GM12878 (cell line): Measurements from ENCODE around the gene DDX23. TPM values are rescaled to one million over a fixed set of nuclear protein-coding genes. Genes with fewer than 3 reads are reported as not detected.

Experiments
- ATAC-seq: fragments of 200-7000 bp; cut with Tn5 transposase; 3 replicates; pipeline ENCODE4 v1.9.1; 2020; ENCODE audit warnings: mild to moderate bottlenecking, moderate library complexity
- BruUV-seq: library from RNA; stranded (reverse); fragments of 400-500 nt; replicated peaks from 2 replicates; lab custom pipeline; 2021; lab: Mats Ljungman, UMichigan
- CTCF ChIA-PET: fragments of 300-600 bp; sonication (Branson Sonifier 250); formaldehyde crosslinking; extraction: SDS; loops from one replicate; lab custom pipeline; 2021; ENCODE audit warnings: inconsistent platforms; lab: Yijun Ruan, JAX
- POLR2A ChIA-PET: fragments of 350-600 bp; formaldehyde crosslinking; extraction: SDS; loops from one replicate; lab custom pipeline; 2021; ENCODE audit warnings: inconsistent platforms; lab: Charles Lee
- RAD21 ChIA-PET: fragments of 300-600 bp; sonication (Branson Sonifier 250); formaldehyde crosslinking; loops from one replicate; lab custom pipeline; 2023; ENCODE audit warnings: antibody characterized with exemption; ENCODE audit not compliant: unreplicated experiment; lab: Charles Lee
- SMC1A ChIA-PET: fragments of 300-600 bp; sonication (Branson Sonifier 250); formaldehyde crosslinking; loops from one replicate; lab custom pipeline; 2023; ENCODE audit not compliant: unreplicated experiment, uncharacterized antibody; lab: Charles Lee
- DNase-seq: peaks from one replicate; pipeline ENCODE4 v3.0.0-alpha.2; 2011; ENCODE audit warnings: low read depth, low spot score
- FAIRE-seq: peaks from 3 replicates; lab custom pipeline; 2011; peaks lifted over from hg19 to GRCh38; lab: Jason Lieb, UNC
- H2AFZ ChIP-seq: 2 replicates; pipeline ENCODE4 v1.6.0; 2011; ENCODE audit warnings: low read depth, low read length, control low read depth; ENCODE audit not compliant: control insufficient read depth
- H3K27ac ChIP-seq: 2 replicates; pipeline ENCODE4 v1.5.1; 2011; ENCODE audit warnings: control low read depth; ENCODE audit not compliant: control insufficient read depth, insufficient read depth
- H3K27me3 ChIP-seq, 2 experiments: replicated peaks in 1 of 2; 2 replicates each; pipeline versions ENCODE4 v1.6.0 to v1.6.1; 2011; ENCODE audit warnings: low read length in 1 of 2; ENCODE audit not compliant: control insufficient read depth in 2 of 2, insufficient read depth in 2 of 2
- H3K36me3 ChIP-seq, 2 experiments: 2 replicates each; pipeline ENCODE4 v1.5.1; 2011; ENCODE audit warnings: low read length in 1 of 2; ENCODE audit not compliant: control insufficient read depth in 2 of 2, insufficient read depth in 2 of 2
- H3K4me1 ChIP-seq: 2 replicates; pipeline ENCODE4 v1.6.1; 2011; ENCODE audit warnings: mild to moderate bottlenecking, low read length, moderate library complexity, mixed read lengths; ENCODE audit not compliant: control insufficient read depth, insufficient read depth
- H3K4me2 ChIP-seq: 2 replicates; pipeline ENCODE4 v1.6.0; 2011; ENCODE audit warnings: control low read depth; ENCODE audit not compliant: control insufficient read depth, insufficient read depth
- H3K4me3 ChIP-seq: fragments of 200-600 bp; sonication (generic); 2 replicates; pipeline ENCODE4 v1.5.1; 2016
- H3K79me2 ChIP-seq: 2 replicates; pipeline ENCODE4 v1.6.0; 2011; ENCODE audit warnings: low read length; ENCODE audit not compliant: control insufficient read depth, insufficient read depth
- H3K9ac ChIP-seq: 2 replicates; pipeline ENCODE4 v1.8.0; 2011; ENCODE audit warnings: low read length, control low read depth, mixed read lengths; ENCODE audit not compliant: control insufficient read depth, insufficient read depth
- H3K9me3 ChIP-seq: replicated peaks from 3 replicates; pipeline ENCODE4 v1.5.1; 2011; ENCODE audit warnings: mild to moderate bottlenecking, low read length; ENCODE audit not compliant: control insufficient read depth, insufficient read depth
- H4K20me1 ChIP-seq: 2 replicates; pipeline ENCODE4 v1.6.0; 2011; ENCODE audit not compliant: control insufficient read depth, insufficient read depth
- BCLAF1 ChIP-seq: fragments of 450-650 bp; IDR thresholded peaks from 2 replicates; pipeline ENCODE4 v1.6.1; 2017; ENCODE audit warnings: antibody characterized with exemption, mild to moderate bottlenecking, moderate library complexity
- BHLHE40 ChIP-seq, 2 experiments: fragments of 450-650 bp in 1 of 2; IDR thresholded peaks; 2 replicates each; pipeline ENCODE4 v1.6.1; 2011 to 2017; ENCODE audit warnings: low read depth in 2 of 2, borderline replicate concordance in 1 of 2, improper control_type of control experiment in 1 of 2, low read length in 1 of 2, mild to moderate bottlenecking in 1 of 2
- CBX5 ChIP-seq: sonication (generic); IDR thresholded peaks from 2 replicates; pipeline ENCODE4 v1.6.1; 2016; ENCODE audit warnings: low read depth, moderate library complexity, mild to moderate bottlenecking, inconsistent platforms
- ETV6 ChIP-seq, 2 experiments: fragments of 450-650 bp in 1 of 2; IDR thresholded peaks in 1 of 2; conservative IDR thresholded peaks in 1 of 2; 2 replicates each; pipeline ENCODE4 v1.6.1; 2014; ENCODE audit warnings: antibody characterized with exemption in 1 of 2, borderline replicate concordance in 1 of 2, low read depth in 1 of 2, mild to moderate bottlenecking in 1 of 2, moderate library complexity in 1 of 2
- HDGF ChIP-seq: fragments of 450-650 bp; IDR thresholded peaks from 2 replicates; pipeline ENCODE4 v1.6.1; 2016; ENCODE audit warnings: antibody characterized with exemption
- LARP7 ChIP-seq: fragments of 450-650 bp; IDR thresholded peaks from 2 replicates; pipeline ENCODE4 v1.6.1; 2017; ENCODE audit warnings: mild to moderate bottlenecking
- NFXL1 ChIP-seq: fragments of 450-650 bp; IDR thresholded peaks from 2 replicates; pipeline ENCODE4 v1.6.1; 2017; ENCODE audit warnings: antibody characterized with exemption, mild to moderate bottlenecking, borderline replicate concordance
- NR2C2 ChIP-seq: IDR thresholded peaks from 2 replicates; pipeline ENCODE4 v1.6.1; 2011; ENCODE audit warnings: borderline replicate concordance, low read depth; ENCODE audit not compliant: control insufficient read depth, insufficient read length
- POLR2A ChIP-seq: IDR thresholded peaks from 2 replicates; pipeline ENCODE4 v1.6.1; 2011; ENCODE audit warnings: low read depth, mild to moderate bottlenecking, low read length
- SIX5 ChIP-seq: IDR thresholded peaks from 2 replicates; pipeline ENCODE4 v1.6.1; 2011; ENCODE audit warnings: mild to moderate bottlenecking, low read depth, low read length, moderate library complexity; ENCODE audit not compliant: severe bottlenecking
- SMAD5 ChIP-seq: IDR thresholded peaks from 2 replicates; pipeline ENCODE4 v1.6.1; 2016; ENCODE audit warnings: antibody characterized with exemption, low read depth
- WGBS: methylation state at CpG from one replicate; pipeline ENCODE4 v1.1.6; 2016; ENCODE audit warnings: low lambda C conversion rate; ENCODE audit not compliant: insufficient replicate concordance, insufficient coverage; ENCODE audit errors: missing lambda C conversion rate; 5-methylcytosine and 5-hydroxymethylcytosine counted together
- in situ Hi-C: fragments of 300-500 bp; cut with MboI; formaldehyde crosslinking; loops from 9 replicates; pipeline ENCODE4 v1.14.3; 2018; ENCODE audit warnings: mixed read lengths
- intact Hi-C: fragments of 100-400 bp; cut with micrococcal nuclease; formaldehyde crosslinking; loops from one replicate; pipeline ENCODE4 v1.14.2; 2022; ENCODE audit not compliant: unreplicated experiment
- polyA plus RNA-seq, 11 experiments: library from polyadenylated mRNA; depleted of rRNA in 4 of 11; unstranded in 6 of 11; stranded (reverse) in 5 of 11; fragments of >200 nt; fragmentation: Nextera tagmentation in 4 of 11; fragmentation: Illumina TruSeq in 1 of 11; extraction: Ambion mirVana in 4 of 11; extraction: Trizol in 1 of 11; gene quantifications; 1 replicate in 1 of 11; 2 replicates in 10 of 11; pipeline versions ENCODE4 v1.2.1 to v1.2.3, GENCODE V29; 2011 to 2016; ENCODE audit warnings: inconsistent platforms in 2 of 11, missing spikeins in 2 of 11, low read depth in 1 of 11
- total RNA-seq, 4 experiments: library from RNA; depleted of rRNA in 3 of 4; stranded (reverse); fragments of >200 nt in 3 of 4; fragmentation: Illumina TruSeq in 1 of 4; extraction: Trizol in 1 of 4; gene quantifications; 2 replicates each; pipeline versions ENCODE4 v1.2.1 to v1.2.3, GENCODE V29; 2013 to 2021
- TF ChIP-seq, protein P1 (sequence below): fragments of 450-650 bp; IDR thresholded peaks from 2 replicates; pipeline ENCODE4 v1.6.1; 2014; ENCODE audit warnings: mild to moderate bottlenecking

Gene DDX23
- total and polyA plus RNA-seq, 10 of the 15 experiments (the other 5 are each of a cell fraction or from before 2014, with no cell fraction given) = 25.8 to 107 (median 77.4) TPM

GRCh38 chr12:48827513-48828096 lies 24.4 kb downstream of the DDX23 start:
- 94% methylated on average over 17 of the region's 17 CpGs for WGBS
- H3K4me3 ChIP-seq = no peak overlapping the region
- no peaks in the 10 kb centered on the region; the same call in 1 of the 2 replicates for H3K4me1 ChIP-seq
- H3K79me2 ChIP-seq = no peaks in the 10 kb centered on the region
- H3K27ac ChIP-seq = no peak overlapping the region
- peaks cover 23 to 31% of the 10 kb centered on the region in 2 experiments; a peak in 3 of 4 replicates for H3K36me3 ChIP-seq
- SMC1A ChIA-PET = no interaction called here
- no peaks in the 10 kb centered on the region; a peak in 1 of 4 replicates for H3K27me3 ChIP-seq
- no peaks in the 10 kb centered on the region for H3K9me3 ChIP-seq
- in situ Hi-C loops = no loop called here
- no peak overlapping the region for H3K4me2 ChIP-seq
- no peaks in the 10 kb centered on the region for H4K20me1 ChIP-seq
- TF ChIP-seq POLR2A = peak; percentile 26; the same call in 1 of the 2 replicates
- no peak for TF ChIP-seq HDGF
- TF ChIP-seq, protein P1, sequence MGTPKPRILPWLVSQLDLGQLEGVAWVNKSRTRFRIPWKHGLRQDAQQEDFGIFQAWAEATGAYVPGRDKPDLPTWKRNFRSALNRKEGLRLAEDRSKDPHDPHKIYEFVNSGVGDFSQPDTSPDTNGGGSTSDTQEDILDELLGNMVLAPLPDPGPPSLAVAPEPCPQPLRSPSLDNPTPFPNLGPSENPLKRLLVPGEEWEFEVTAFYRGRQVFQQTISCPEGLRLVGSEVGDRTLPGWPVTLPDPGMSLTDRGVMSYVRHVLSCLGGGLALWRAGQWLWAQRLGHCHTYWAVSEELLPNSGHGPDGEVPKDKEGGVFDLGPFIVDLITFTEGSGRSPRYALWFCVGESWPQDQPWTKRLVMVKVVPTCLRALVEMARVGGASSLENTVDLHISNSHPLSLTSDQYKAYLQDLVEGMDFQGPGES = no peak
- TF ChIP-seq NFXL1 = no peak
- intact Hi-C loops = no loop called here
- DNase-seq (no peak), ATAC-seq (no peak), FAIRE-seq (no peak)
- H3K9ac ChIP-seq = no peak overlapping the region
- H2AFZ ChIP-seq = no peak overlapping the region
- RAD21 ChIA-PET = interaction anchor here (1.1 kb wide), 1 partner anchor 74 kb away, joined by 3 read pairs; no protein-coding TSS in a partner anchor
- POLR2A ChIA-PET = interaction anchor here (1.6 kb wide), 1 partner anchor 8 kb away, joined by 4 read pairs; no protein-coding TSS in a partner anchor
- no TSS peak for BruUV-seq
- CTCF ChIA-PET = interaction anchor here (1.0 to 1.5 kb wide), 4 partner anchors 12 to 169 kb away, joined by 3 to 4 read pairs (median 3); no protein-coding TSS in a partner anchor

DNA sequence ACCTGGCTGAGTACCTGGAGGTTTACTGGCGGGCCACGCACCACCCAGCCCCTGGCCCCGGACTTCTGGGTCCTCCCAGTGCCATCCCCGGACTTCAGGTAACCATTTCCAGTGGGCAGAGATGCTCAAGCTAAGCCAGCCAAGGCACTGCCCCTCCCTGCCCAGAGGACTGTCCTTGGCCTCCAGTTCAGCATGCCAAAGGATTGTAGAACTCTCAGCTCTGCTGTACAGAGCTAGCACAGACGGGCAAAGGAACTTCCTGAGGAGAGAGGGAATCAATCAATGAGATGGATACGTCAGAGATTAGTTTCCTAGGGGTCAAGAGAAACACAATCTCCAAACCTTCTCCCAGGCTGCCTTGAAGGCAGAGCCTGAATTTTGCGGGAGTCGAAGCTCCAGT lies 24.9 kb downstream of the DDX23 start:
- Histone ChIP-seq H3K36me3 (peaks cover 23 to 28% of the 10 kb centered on the region in 2 experiments; a peak in 3 of 4 replicates), H2AFZ (no peak overlapping the region), H3K4me2 (no peak overlapping the region), H4K20me1 (no peaks in the 10 kb centered on the region), H3K9me3 (no peaks in the 10 kb centered on the region), H3K9ac (no peak overlapping the region), H3K79me2 (no peaks in the 10 kb centered on the region), H3K27ac (no peak overlapping the region), H3K4me3 (no peak overlapping the region), H3K4me1 (no peaks in the 10 kb centered on the region; the same call in 1 of the 2 replicates), H3K27me3 (no peaks in the 10 kb centered on the region; a peak in 1 of 4 replicates)
- no peak for FAIRE-seq
- in situ Hi-C loops (no loop called here), intact Hi-C loops (no loop called here)
- no peak for DNase-seq
- ChIA-PET CTCF (interaction anchor here (1.0 to 1.5 kb wide), 4 partner anchors 11 to 170 kb away, joined by 3 to 4 read pairs (median 3); no protein-coding TSS in a partner anchor), POLR2A (no interaction called here), RAD21 (interaction anchor here (1.1 kb wide), 1 partner anchor 74 kb away, joined by 3 read pairs; no protein-coding TSS in a partner anchor), SMC1A (no interaction called here)
- BruUV-seq = no TSS peak
- 94% methylated on average over 8 of the region's 8 CpGs for WGBS
- ATAC-seq = no peak
- TF ChIP-seq CBX5 (no peak), BCLAF1 (no peak), NR2C2 (no peak), SMAD5 (no peak), BHLHE40 (IDR thresholded peaks at IDR 0.05; ENCODE audit: borderline replicate concordance in 1 of 2, low read depth in 2 of 2, low read length in 1 of 2) (no peak), ETV6 (conservative IDR thresholded peaks at IDR 0.05 in 1 of 2, IDR thresholded peaks at IDR 0.05 in 1 of 2; ENCODE audit: borderline replicate concordance in 1 of 2, low read depth in 1 of 2) (no peak), LARP7 (no peak), SIX5 (no peak)
